Neuron (in vitro differentiated cells): ENCODE measurements around the gene TXLNB.
"Not testable (repeated sequence)": the region's sequence is repeated elsewhere in the genome, so short reads cannot be mapped to it uniquely, and the experiment has no call there.

Experiments used
- H2AFZ ChIP-seq: one replicate; pipeline ENCODE4 v1.6.1; 2013; ENCODE audit warnings: low read depth, mild to moderate bottlenecking, inconsistent platforms, low read length, moderate library complexity
- H3K27me3 ChIP-seq: one replicate; pipeline ENCODE4 v1.6.1; 2013; ENCODE audit warnings: low read length; ENCODE audit not compliant: insufficient read depth
- H3K36me3 ChIP-seq: one replicate; pipeline ENCODE4 v1.6.1; 2013; ENCODE audit warnings: low read length; ENCODE audit not compliant: insufficient read depth
- H3K4me1 ChIP-seq: one replicate; pipeline ENCODE4 v1.6.1; 2013; ENCODE audit warnings: low read length; ENCODE audit not compliant: insufficient read depth
- H3K4me3 ChIP-seq: 2 replicates; pipeline ENCODE4 v1.5.1; 2013; ENCODE audit warnings: mild to moderate bottlenecking, low read length, moderate library complexity
- H3K9me3 ChIP-seq: one replicate; pipeline ENCODE4 v1.6.1; 2013; ENCODE audit warnings: low read length

TXLNB gene

GRCh38 chr6:139234193-139234592 is 57.6 kb downstream of the TXLNB start:
- not testable (repeated sequence) for H2AFZ ChIP-seq, H3K36me3 ChIP-seq, H3K27me3 ChIP-seq, H3K9me3 ChIP-seq, H3K4me1 ChIP-seq, H3K4me3 ChIP-seq

- H3K9me3 ChIP-seq: peaks cover 3% of the 10 kb centered on the region
- no peaks in the 10 kb centered on the region for H3K27me3 ChIP-seq
- H3K4me3 ChIP-seq: no peak overlapping the region
- no peaks in the 10 kb centered on the region for H3K36me3 ChIP-seq
- H3K4me1 ChIP-seq: no peaks in the 10 kb centered on the region
- H2AFZ ChIP-seq: no peak overlapping the region
Observed at GRCh38 chr6:139231206-139231605, 60.6 kb downstream of the TXLNB start.

GRCh38 chr6:139230391-139230840 is 61.4 kb downstream of the TXLNB start:
- no peak overlapping the region for H2AFZ ChIP-seq
- H3K27me3 ChIP-seq: no peaks in the 10 kb centered on the region
- H3K4me1 ChIP-seq: no peaks in the 10 kb centered on the region

GRCh38 chr6:139228387-139228786 is 63.4 kb downstream of the TXLNB start:
- H2AFZ ChIP-seq, H3K9me3 ChIP-seq, H3K27me3 ChIP-seq, H3K36me3 ChIP-seq, H3K4me1 ChIP-seq, H3K4me3 ChIP-seq: not testable (repeated sequence)

More at GRCh38 chr6:139230391-139230840, 61.4 kb downstream of the TXLNB start:
- Histone ChIP-seq H3K36me3 (no peaks in the 10 kb centered on the region), H3K9me3 (peaks cover 3% of the 10 kb centered on the region), H3K4me3 (no peak overlapping the region)

GRCh38 chr6:139219746-139220145 is 72.1 kb downstream of the TXLNB start:
- no peaks in the 10 kb centered on the region for H3K36me3 ChIP-seq
- no peaks in the 10 kb centered on the region for H3K9me3 ChIP-seq
- peak overlapping the region; percentile 35 for H2AFZ ChIP-seq
- peak overlapping the region; percentile 25 for H3K4me3 ChIP-seq
- no peaks in the 10 kb centered on the region for H3K27me3 ChIP-seq
- H3K4me1 ChIP-seq: no peaks in the 10 kb centered on the region

GRCh38 chr6:139219271-139219729 is 72.5 kb downstream of the TXLNB start:
- Histone ChIP-seq H2AFZ (peak overlapping the region; percentile 35), H3K9me3 (no peaks in the 10 kb centered on the region), H3K36me3 (no peaks in the 10 kb centered on the region), H3K27me3 (no peaks in the 10 kb centered on the region), H3K4me1 (no peaks in the 10 kb centered on the region), H3K4me3 (peak overlapping the region; percentile 25)

GRCh38 chr6:139212460-139212859 is 79.3 kb downstream of the TXLNB start:
- H3K9me3 ChIP-seq, H3K27me3 ChIP-seq, H2AFZ ChIP-seq: not testable (repeated sequence)

GRCh38 chr6:139210766-139211165 is 81.0 kb downstream of the TXLNB start:
- not testable (repeated sequence) for H3K27me3 ChIP-seq, H3K4me3 ChIP-seq, H3K9me3 ChIP-seq, H2AFZ ChIP-seq, H3K4me1 ChIP-seq, H3K36me3 ChIP-seq

More at GRCh38 chr6:139212460-139212859, 79.3 kb downstream of the TXLNB start:
- H3K4me1 ChIP-seq, H3K4me3 ChIP-seq, H3K36me3 ChIP-seq: not testable (repeated sequence)

- H3K4me1 ChIP-seq: no peaks in the 10 kb centered on the region
- H2AFZ ChIP-seq: no peak overlapping the region
- H3K4me3 ChIP-seq: no peak overlapping the region
- H3K36me3 ChIP-seq: no peaks in the 10 kb centered on the region
- H3K9me3 ChIP-seq: no peaks in the 10 kb centered on the region
- H3K27me3 ChIP-seq: no peaks in the 10 kb centered on the region
Observed at GRCh38 chr6:139205843-139206242, 86.0 kb downstream of the TXLNB start.

- H3K36me3 ChIP-seq: no peaks in the 10 kb centered on the region
- H3K27me3 ChIP-seq: no peaks in the 10 kb centered on the region
- H2AFZ ChIP-seq: no peak overlapping the region
- H3K4me3 ChIP-seq: no peak overlapping the region
- no peaks in the 10 kb centered on the region for H3K4me1 ChIP-seq
- no peaks in the 10 kb centered on the region for H3K9me3 ChIP-seq
Observed at GRCh38 chr6:139204978-139205377, 86.8 kb downstream of the TXLNB start.

GRCh38 chr6:139201378-139201777 is 90.4 kb downstream of the TXLNB start:
- no peaks in the 10 kb centered on the region for H3K27me3 ChIP-seq
- no peaks in the 10 kb centered on the region for H3K36me3 ChIP-seq
- no peaks in the 10 kb centered on the region for H3K9me3 ChIP-seq
- no peak overlapping the region for H2AFZ ChIP-seq
- H3K4me1 ChIP-seq: no peaks in the 10 kb centered on the region
- H3K4me3 ChIP-seq: no peak overlapping the region

- H3K4me3 ChIP-seq: no peak overlapping the region
- no peaks in the 10 kb centered on the region for H3K4me1 ChIP-seq
- no peak overlapping the region for H2AFZ ChIP-seq
- H3K9me3 ChIP-seq: no peaks in the 10 kb centered on the region
- no peaks in the 10 kb centered on the region for H3K27me3 ChIP-seq
- H3K36me3 ChIP-seq: no peaks in the 10 kb centered on the region
Observed at GRCh38 chr6:139198529-139199288, 93.1 kb downstream of the TXLNB start.

GRCh38 chr6:139194740-139195139 is 97.1 kb downstream of the TXLNB start:
- Histone ChIP-seq H2AFZ (no peak overlapping the region), H3K4me1 (no peaks in the 10 kb centered on the region), H3K9me3 (no peaks in the 10 kb centered on the region), H3K27me3 (no peaks in the 10 kb centered on the region), H3K36me3 (no peaks in the 10 kb centered on the region), H3K4me3 (no peak overlapping the region)
